Measurements from ENCODE around the gene GCDH. TPM values are rescaled to one million over a fixed set of nuclear protein-coding genes. Genes with fewer than 3 reads are reported as not detected.

The GCDH gene
- total and polyA plus RNA-seq, 2 of the 8 experiments (the other 6 are each of a cell fraction or from before 2014, with no cell fraction given), result 67.3 to 89.4 TPM

DNA sequence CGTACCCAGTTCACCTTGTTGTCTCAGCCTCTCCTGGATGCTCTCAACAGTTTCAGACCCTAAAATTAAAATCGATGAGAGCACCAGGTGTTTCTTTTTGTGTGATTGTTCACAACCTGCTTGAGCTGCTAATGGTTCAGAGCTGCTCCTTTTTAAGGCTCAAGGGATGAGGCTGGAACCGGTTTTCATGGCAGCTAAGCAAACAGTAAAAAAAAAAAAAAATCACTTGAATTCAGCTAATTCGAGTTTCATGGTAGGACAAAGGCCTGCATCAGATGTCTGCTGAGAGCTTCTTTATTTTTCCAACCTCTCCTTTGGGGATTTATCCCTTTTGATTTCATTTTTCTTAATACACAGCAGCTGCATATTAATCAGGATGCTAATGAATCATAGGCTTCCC is 21.6 kb downstream of the GCDH start:
- no peaks in the 10 kb centered on the region for H3K23me2 ChIP-seq (ENCODE audit: low read depth, low read length)
- no peak overlapping the region for H2BK120ac ChIP-seq (replicated peaks; ENCODE audit: low read depth, low read length)
- H4K5ac ChIP-seq (ENCODE audit: insufficient read length, low read depth, low read length), result no peak overlapping the region
- peak overlapping the region in 1 of 4 experiments; percentile 45; a peak in 3 of 7 replicates for H3K9ac ChIP-seq (replicated peaks in 1 of 4; ENCODE audit: extremely low read depth in 1 of 4, low read depth in 3 of 4, low read length in 3 of 4)
- peak overlapping the region; percentile 90; the same call in 1 of the 2 replicates for H2BK12ac ChIP-seq (ENCODE audit: low read depth, low read length)
- H4K91ac ChIP-seq (replicated peaks; ENCODE audit: insufficient read length, low read length), result peak overlapping the region; percentile 57
- H3K4me1 ChIP-seq (replicated peaks in 1 of 4; ENCODE audit: control insufficient read depth in 3 of 4, insufficient read depth in 4 of 4, low read length in 3 of 4), result peaks cover 8 to 20% (median 14%) of the 10 kb centered on the region in 4 experiments
- no peak for FAIRE-seq
- no peak overlapping the region for H3K23ac ChIP-seq (ENCODE audit: insufficient read length)
- peak overlapping the region; percentile 32; the same call in 1 of the 2 replicates for H2BK20ac ChIP-seq (ENCODE audit: low read length)
- DNase-seq (ENCODE audit: low read depth in 1 of 2, low spot score in 2 of 2), result no peak
- H3K9me3 ChIP-seq (ENCODE audit: insufficient read depth in 2 of 2, low read depth in 1 of 2, low read length in 1 of 2), result no peaks in the 10 kb centered on the region
- ChIA-PET POLR2A (ENCODE audit: partially characterized antibody) (interaction anchor here (0.6 to 13.9 kb wide), 15 partner anchors 9 to 176 kb away, joined by 3 to 180 read pairs (median 6); partner anchors contain the start of genes CALR, DNASE2, FARSA and GCDH), CTCF (ENCODE audit: partially characterized antibody) (interaction anchor here (0.7 to 1.7 kb wide), 6 partner anchors 20 to 53 kb away, joined by 3 to 8 read pairs (median 5); partner anchors contain the start of gene KLF1)
- no peak overlapping the region for H3K14ac ChIP-seq (ENCODE audit: insufficient read length)
- H3K79me1 ChIP-seq (ENCODE audit: low read depth, low read length), result no peaks in the 10 kb centered on the region
- H4K20me1 ChIP-seq (replicated peaks in 1 of 2; ENCODE audit: control insufficient read depth in 1 of 2, insufficient read depth in 2 of 2, low read length in 2 of 2), result no peaks in the 10 kb centered on the region
- 77% methylated on average over 4 of the region's 4 CpGs; no CpG with 5 or more reads in 1 of the 2 experiments for WGBS, 2 experiments (ENCODE audit: extremely low coverage in 1 of 2, insufficient coverage in 1 of 2, insufficient read length in 1 of 2, insufficient replicate concordance in 2 of 2, low coverage in 1 of 2, low lambda C conversion rate in 2 of 2, missing lambda C conversion rate in 1 of 2)
- H4K8ac ChIP-seq (ENCODE audit: extremely low read depth, insufficient read depth, low read length), result peak overlapping the region; percentile 95; the same call in 1 of the 2 replicates
- peak overlapping the region; percentile 61; the same call in 1 of the 2 replicates for H2BK15ac ChIP-seq (ENCODE audit: low read length)
- no peak overlapping the region for H3K56ac ChIP-seq (replicated peaks; ENCODE audit: insufficient read length, low read depth, low read length)
- H2AFZ ChIP-seq (ENCODE audit: low read length), result no peak overlapping the region
- no peaks in the 10 kb centered on the region for H3K27me3 ChIP-seq (replicated peaks in 1 of 4; ENCODE audit: control insufficient read depth in 3 of 4, extremely low read depth in 1 of 4, insufficient read depth in 3 of 4, low read length in 3 of 4)
- H3K18ac ChIP-seq (ENCODE audit: extremely low read depth, low read length), result peak overlapping the region; percentile 71
- H3K36me3 ChIP-seq (ENCODE audit: control insufficient read depth in 2 of 4, insufficient read depth in 4 of 4, low read length in 3 of 4), result no peaks in the 10 kb centered on the region
- peak overlapping the region in 2 of 4 experiments; percentile 32 to 33; a peak in 2 of 8 replicates for H3K4me3 ChIP-seq (ENCODE audit: extremely low read depth in 1 of 4, insufficient read depth in 2 of 4, low read depth in 3 of 4, low read length in 4 of 4)
- TF ChIP-seq RNF2 (IDR thresholded peaks at IDR 0.05; ENCODE audit: borderline replicate concordance, low read depth, low read length, missing control alignments, poor library complexity, severe bottlenecking), result no peak
- TF ChIP-seq TAF7 (optimal IDR thresholded peaks at IDR 0.05; ENCODE audit: borderline replicate concordance, low read depth, low read length), result no peak
- TF ChIP-seq, protein P1, sequence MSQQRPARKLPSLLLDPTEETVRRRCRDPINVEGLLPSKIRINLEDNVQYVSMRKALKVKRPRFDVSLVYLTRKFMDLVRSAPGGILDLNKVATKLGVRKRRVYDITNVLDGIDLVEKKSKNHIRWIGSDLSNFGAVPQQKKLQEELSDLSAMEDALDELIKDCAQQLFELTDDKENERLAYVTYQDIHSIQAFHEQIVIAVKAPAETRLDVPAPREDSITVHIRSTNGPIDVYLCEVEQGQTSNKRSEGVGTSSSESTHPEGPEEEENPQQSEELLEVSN (IDR thresholded peaks at IDR 0.05), result no peak
- TF ChIP-seq CBX8 (IDR thresholded peaks at IDR 0.05; ENCODE audit: borderline replicate concordance, low read depth, low read length), result no peak
- TF ChIP-seq ASH2L (IDR thresholded peaks at IDR 0.05; ENCODE audit: low read length), result no peak
- no peak for TF ChIP-seq SP2 (IDR thresholded peaks at IDR 0.05; ENCODE audit: low read length)
- no peak for TF ChIP-seq TBP (IDR thresholded peaks at IDR 0.05; ENCODE audit: low read depth, low read length)
- no peak for TF ChIP-seq CTCF (IDR thresholded peaks at IDR 0.05; ENCODE audit: control extremely low read depth in 1 of 3, insufficient read depth in 1 of 3, low read depth in 1 of 3, low read length in 3 of 3)
- peak overlapping the region; percentile 42; the same call in 1 of the 2 replicates for H3K27ac ChIP-seq (ENCODE audit: low read depth, low read length)
- H3K4me2 ChIP-seq (ENCODE audit: insufficient read depth in 1 of 2, low read depth in 2 of 2, low read length in 2 of 2), result peak overlapping the region; percentile 25 to 58
- no peak overlapping the region for H2BK5ac ChIP-seq (ENCODE audit: low read depth, low read length)
- no peak overlapping the region for H3K4ac ChIP-seq (replicated peaks; ENCODE audit: insufficient read length, low read depth, low read length)
- no peaks in the 10 kb centered on the region for H3K79me2 ChIP-seq (ENCODE audit: control insufficient read depth in 1 of 2, insufficient read depth in 2 of 2, low read length in 2 of 2)
- peak overlapping the region; percentile 11; the same call in 1 of the 2 replicates for H2AK5ac ChIP-seq (ENCODE audit: low read depth, low read length)
